Subcutaneous abdominal adipose tissue (tissue), 5 donors: ENCODE data around the gene MFSD1.

ENCODE experiments used
- H3K27ac ChIP-seq: one replicate; pipeline ENCODE4 v1.7.0; 2013; ENCODE audit warnings: low read depth, mild to moderate bottlenecking, inconsistent platforms, low read length, moderate library complexity
- H3K27me3 ChIP-seq, 5 donors: one replicate each; pipeline ENCODE4 v1.7.0; 2013; ENCODE audit warnings: low read length in 5 of 5, inconsistent platforms in 1 of 5; ENCODE audit not compliant: control insufficient read depth in 5 of 5, insufficient read depth in 4 of 5
- H3K36me3 ChIP-seq, 5 donors: one replicate each; pipeline ENCODE4 v1.7.0; 2013; ENCODE audit warnings: low read length in 5 of 5; ENCODE audit not compliant: control insufficient read depth in 5 of 5, insufficient read depth in 5 of 5
- H3K4me1 ChIP-seq, 5 donors: one replicate each; pipeline ENCODE4 v1.7.0; 2013; ENCODE audit warnings: low read length in 5 of 5, mild to moderate bottlenecking in 3 of 5, moderate library complexity in 1 of 5; ENCODE audit not compliant: control insufficient read depth in 5 of 5, insufficient read depth in 5 of 5
- H3K4me3 ChIP-seq, 5 donors: one replicate each; pipeline ENCODE4 v1.7.0; 2013; ENCODE audit warnings: low read length in 5 of 5, low read depth in 1 of 5
- H3K9ac ChIP-seq, 5 donors: one replicate each; pipeline ENCODE4 v1.7.0; 2013; ENCODE audit warnings: low read length in 5 of 5, mild to moderate bottlenecking in 4 of 5, moderate library complexity in 3 of 5
- H3K9me3 ChIP-seq, 5 donors: one replicate each; pipeline ENCODE4 v1.7.0; 2013; ENCODE audit warnings: low read length in 5 of 5; ENCODE audit not compliant: control insufficient read depth in 5 of 5
- donor health status: healthy.
- donor health status: healthy.
- donor health status: healthy.
- donor health status: healthy.
- donor health status: healthy.

Gene MFSD1

DNA sequence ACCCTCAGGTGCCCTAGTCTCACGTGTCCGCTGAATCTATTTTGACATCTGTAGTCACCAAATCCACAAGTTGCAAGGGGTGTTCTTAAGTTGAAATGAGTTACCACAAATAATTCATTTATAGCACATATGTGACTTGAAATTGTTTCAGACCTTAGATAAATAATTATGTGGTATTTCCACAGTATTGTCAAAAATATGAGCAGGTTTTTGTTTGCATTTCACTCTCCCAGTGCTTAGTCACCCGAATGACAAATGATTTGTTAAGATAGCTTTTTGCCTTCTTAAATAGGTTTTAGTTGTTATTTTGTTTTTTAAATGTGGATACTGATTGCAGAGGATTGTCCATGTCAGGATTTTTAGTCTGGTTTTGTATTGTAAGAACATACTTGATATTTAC lies 2.6 kb downstream of the MFSD1 start:
- Histone ChIP-seq H3K27ac (no peak overlapping the region), H3K9ac (no peak overlapping the region), H3K36me3 (peaks cover 18 to 33% (median 25%) of the 10 kb centered on the region in 5 donors), H3K9me3 (no peaks in the 10 kb centered on the region), H3K27me3 (no peaks in the 10 kb centered on the region), H3K4me3 (no peak overlapping the region), H3K4me1 (peaks cover 0 to 35% (median 23%) of the 10 kb centered on the region in 5 donors)

- H3K36me3 ChIP-seq: peaks cover 43 to 71% (median 54%) of the 10 kb centered on the region in 5 donors
- no peak overlapping the region for H3K4me3 ChIP-seq
- no peaks in the 10 kb centered on the region for H3K27me3 ChIP-seq
- peaks cover 0 to 22% (median 0%) of the 10 kb centered on the region in 5 donors for H3K4me1 ChIP-seq
- H3K27ac ChIP-seq: no peak overlapping the region
- no peak overlapping the region for H3K9ac ChIP-seq
- no peaks in the 10 kb centered on the region for H3K9me3 ChIP-seq
Measured at GRCh38 chr3:158808697-158809096, 6.8 kb downstream of the MFSD1 start.

DNA sequence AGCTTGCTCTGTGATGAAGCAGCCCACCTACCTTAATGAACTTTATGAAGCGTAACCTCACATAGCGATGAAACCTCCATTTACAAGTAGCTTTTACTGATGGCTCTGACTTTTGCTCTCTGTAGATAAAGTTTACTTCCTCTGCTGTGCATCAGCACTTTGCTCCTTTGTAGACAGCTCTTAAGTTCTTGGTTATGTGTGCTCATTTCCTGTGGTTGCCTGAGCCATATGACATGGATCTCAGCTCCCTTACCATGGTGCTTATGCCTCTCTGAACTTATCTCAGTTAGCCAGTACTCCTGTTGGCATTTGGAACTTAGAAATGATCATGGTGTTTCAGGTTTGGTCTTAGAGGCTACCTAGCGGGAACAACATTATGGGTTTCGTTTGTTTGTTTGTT lies 7.8 kb downstream of the MFSD1 start:
- Histone ChIP-seq H3K27ac (no peak overlapping the region), H3K27me3 (no peaks in the 10 kb centered on the region), H3K9ac (no peak overlapping the region), H3K4me1 (peaks cover 0 to 22% (median 0%) of the 10 kb centered on the region in 5 donors), H3K4me3 (no peak overlapping the region), H3K36me3 (peaks cover 51 to 80% (median 60%) of the 10 kb centered on the region in 5 donors), H3K9me3 (no peaks in the 10 kb centered on the region)

GRCh38 chr3:158810823-158811724 lies 9.2 kb downstream of the MFSD1 start:
- Histone ChIP-seq H3K9me3 (no peaks in the 10 kb centered on the region), H3K4me1 (peaks cover 0 to 18% (median 0%) of the 10 kb centered on the region in 5 donors), H3K4me3 (no peak overlapping the region), H3K27me3 (no peaks in the 10 kb centered on the region), H3K36me3 (peaks cover 51 to 80% (median 62%) of the 10 kb centered on the region in 5 donors), H3K27ac (peak overlapping the region; percentile 6), H3K9ac (no peak overlapping the region)

GRCh38 chr3:158819282-158819681 lies 17.4 kb downstream of the MFSD1 start:
- H3K27ac ChIP-seq: peak overlapping the region; percentile 33
- no peak overlapping the region for H3K9ac ChIP-seq
- peak overlapping the region in 2 of 5 donors; percentile 28 to 47 for H3K4me3 ChIP-seq
- H3K4me1 ChIP-seq: peaks cover 0 to 3% (median 0%) of the 10 kb centered on the region in 5 donors
- H3K27me3 ChIP-seq: no peaks in the 10 kb centered on the region
- no peaks in the 10 kb centered on the region for H3K9me3 ChIP-seq
- peaks cover 46 to 69% (median 58%) of the 10 kb centered on the region in 5 donors for H3K36me3 ChIP-seq

DNA sequence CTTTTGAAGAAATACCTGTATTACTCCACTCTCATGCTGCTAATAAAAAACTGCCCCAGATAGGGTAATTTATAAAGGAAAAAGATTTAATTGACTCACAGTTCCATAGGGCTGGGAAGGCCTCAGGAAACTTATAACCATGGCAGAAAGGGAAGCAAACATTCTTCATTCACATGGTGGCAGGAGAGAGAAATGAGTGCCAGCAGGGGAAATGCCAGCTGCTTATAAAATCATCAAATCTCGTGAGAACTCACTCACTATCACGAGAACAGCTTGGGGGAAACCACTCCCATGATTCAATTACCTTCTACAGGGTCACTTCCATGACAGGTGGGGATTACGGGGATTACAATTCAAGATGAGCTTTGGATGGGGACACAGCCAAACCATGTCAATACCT lies 18.7 kb downstream of the MFSD1 start:
- no peak overlapping the region for H3K9ac ChIP-seq
- H3K4me3 ChIP-seq: peak overlapping the region in 1 of 5 donors; percentile 26
- H3K4me1 ChIP-seq: peaks cover 0 to 3% (median 0%) of the 10 kb centered on the region in 5 donors
- H3K36me3 ChIP-seq: peaks cover 47 to 71% (median 61%) of the 10 kb centered on the region in 5 donors
- no peak overlapping the region for H3K27ac ChIP-seq
- no peaks in the 10 kb centered on the region for H3K9me3 ChIP-seq
- no peaks in the 10 kb centered on the region for H3K27me3 ChIP-seq

DNA sequence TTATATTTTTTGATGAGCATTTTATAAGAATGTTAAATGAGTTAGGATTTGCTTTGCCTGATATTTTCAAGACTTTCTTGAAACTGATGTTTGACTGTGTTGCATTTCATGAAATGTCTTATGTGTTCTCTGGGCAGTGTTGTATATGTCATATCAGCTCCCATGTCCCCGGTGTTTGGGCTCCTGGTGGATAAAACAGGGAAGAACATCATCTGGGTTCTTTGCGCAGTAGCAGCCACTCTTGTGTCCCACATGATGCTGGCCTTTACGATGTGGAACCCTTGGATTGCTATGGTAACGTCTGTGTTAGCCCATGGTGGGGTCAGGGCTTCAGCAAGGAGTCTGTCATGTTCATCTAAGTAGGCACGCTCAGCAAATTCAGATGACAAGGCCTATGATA lies 20.0 kb downstream of the MFSD1 start:
- peaks cover 47 to 74% (median 61%) of the 10 kb centered on the region in 5 donors for H3K36me3 ChIP-seq
- peaks cover 0 to 3% (median 0%) of the 10 kb centered on the region in 5 donors for H3K4me1 ChIP-seq
- no peaks in the 10 kb centered on the region for H3K27me3 ChIP-seq
- no peaks in the 10 kb centered on the region for H3K9me3 ChIP-seq
- no peak overlapping the region for H3K9ac ChIP-seq
- H3K4me3 ChIP-seq: no peak overlapping the region
- no peak overlapping the region for H3K27ac ChIP-seq

DNA sequence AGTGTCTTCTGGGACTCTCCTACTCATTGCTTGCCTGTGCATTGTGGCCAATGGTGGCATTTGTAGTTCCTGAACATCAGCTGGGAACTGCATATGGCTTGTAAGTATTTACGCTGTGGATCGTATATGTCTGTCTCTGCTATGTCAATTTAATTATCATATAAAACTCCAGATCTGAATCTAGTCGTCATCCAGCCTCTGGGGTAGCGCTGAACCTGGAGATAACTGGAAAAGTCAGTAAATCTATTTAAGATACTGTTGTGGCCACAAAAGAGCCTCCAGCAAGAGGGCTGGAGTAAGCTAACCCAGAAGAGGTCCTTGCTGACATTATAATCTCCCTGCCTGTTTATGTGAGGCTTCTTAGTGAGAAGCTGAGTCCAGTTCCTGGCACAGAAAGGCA lies 21.6 kb downstream of the MFSD1 start:
- peaks cover 43 to 74% (median 67%) of the 10 kb centered on the region in 5 donors for H3K36me3 ChIP-seq
- H3K9me3 ChIP-seq: no peaks in the 10 kb centered on the region
- no peaks in the 10 kb centered on the region for H3K4me1 ChIP-seq
- no peak overlapping the region for H3K4me3 ChIP-seq
- H3K27ac ChIP-seq: no peak overlapping the region
- no peak overlapping the region for H3K9ac ChIP-seq
- H3K27me3 ChIP-seq: no peaks in the 10 kb centered on the region

DNA sequence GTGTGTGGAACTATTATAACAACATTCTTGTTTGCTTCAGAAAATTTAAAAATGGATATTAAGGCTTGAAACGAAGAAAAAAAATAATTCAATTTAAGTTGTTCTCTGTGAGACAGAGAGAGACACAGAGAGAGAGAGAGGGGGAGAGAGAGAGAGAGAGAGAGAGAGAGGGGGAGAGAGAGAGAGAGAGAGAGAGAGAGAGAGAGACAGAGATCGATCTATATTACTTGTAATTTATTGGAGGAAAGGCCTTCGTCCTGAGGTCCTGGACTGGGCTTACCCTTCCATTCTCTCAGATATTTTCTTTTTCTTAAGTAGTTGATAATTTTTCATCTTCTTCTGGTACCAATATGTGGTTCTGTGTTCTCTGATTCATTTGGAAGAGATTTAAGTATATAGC lies 25.9 kb downstream of the MFSD1 start:
- Histone ChIP-seq H3K4me3 (no peak overlapping the region), H3K9me3 (no peaks in the 10 kb centered on the region), H3K36me3 (peaks cover 38 to 68% (median 46%) of the 10 kb centered on the region in 5 donors), H3K4me1 (peaks cover 0 to 6% (median 0%) of the 10 kb centered on the region in 5 donors), H3K27me3 (no peaks in the 10 kb centered on the region), H3K9ac (no peak overlapping the region), H3K27ac (no peak overlapping the region)

DNA sequence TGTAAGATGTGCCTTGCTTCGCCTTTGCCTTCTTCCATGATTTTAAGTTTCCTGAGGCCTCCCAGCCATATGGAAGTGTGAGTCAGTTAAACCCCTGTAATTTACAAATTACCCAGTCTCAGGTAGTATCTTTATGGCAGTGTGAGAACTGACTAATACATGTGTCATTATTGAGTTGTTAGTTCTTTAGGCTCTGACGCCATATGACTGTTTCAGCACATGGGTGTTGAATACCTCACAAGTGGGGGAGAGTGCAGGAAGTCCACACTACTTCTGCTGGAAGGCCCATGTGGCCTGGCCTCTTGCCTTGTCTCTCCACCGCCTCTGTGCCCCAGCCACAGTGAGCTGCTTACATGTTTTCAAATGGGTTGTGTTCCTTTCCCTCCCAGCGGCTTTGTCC lies 28.5 kb downstream of the MFSD1 start:
- H3K4me3 ChIP-seq: no peak overlapping the region
- H3K9me3 ChIP-seq: no peaks in the 10 kb centered on the region
- peaks cover 0 to 6% (median 0%) of the 10 kb centered on the region in 5 donors for H3K4me1 ChIP-seq
- H3K27me3 ChIP-seq: no peaks in the 10 kb centered on the region
- H3K27ac ChIP-seq: no peak overlapping the region
- peaks cover 19 to 44% (median 26%) of the 10 kb centered on the region in 5 donors for H3K36me3 ChIP-seq
- H3K9ac ChIP-seq: no peak overlapping the region
